ENCODE results near the gene MCTP2. TPM values are rescaled to one million over a fixed set of nuclear protein-coding genes. Genes with fewer than 3 reads are reported as not detected.
A peak's percentile ranks its signal among the peaks of the same experiment; 100 is the strongest.

The MCTP2 gene
- total RNA-seq, 1 donor from 2014 or later: 0.35 TPM

DNA sequence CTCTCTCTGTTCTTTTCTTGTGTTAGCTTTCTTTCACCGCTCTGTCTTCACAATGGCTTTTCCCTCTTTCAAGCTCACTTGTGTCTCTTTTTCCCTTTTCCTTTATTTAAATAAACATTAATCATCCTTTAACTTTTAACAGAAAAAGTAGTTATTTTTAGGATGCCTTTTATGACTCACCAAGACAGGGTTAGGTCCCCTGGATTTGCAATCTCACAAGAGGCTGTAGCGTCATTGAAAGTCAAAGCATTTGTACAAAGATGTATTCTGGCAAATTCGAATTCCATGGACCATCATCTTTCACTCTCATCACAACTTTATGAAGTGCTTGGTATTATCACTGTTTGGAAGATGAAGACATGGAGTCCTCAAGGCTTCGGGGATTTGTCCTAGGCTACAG lies 34.8 kb upstream of the MCTP2 start:
- Mint-ChIP-seq H3K27ac (ENCODE audit: unreplicated experiment) (peak overlapping the region; percentile 15), H3K4me1 (no peaks in the 10 kb centered on the region), H3K36me3 (ENCODE audit: low read depth) (no peaks in the 10 kb centered on the region), H3K4me3 (no peak overlapping the region), H3K27me3 (ENCODE audit: low read depth) (no peaks in the 10 kb centered on the region), H3K9me3 (no peaks in the 10 kb centered on the region)
- no peak for TF ChIP-seq CTCF (conservative IDR thresholded peaks at IDR 0.05)
- no peak for DNase-seq (ENCODE audit: low read depth, low spot score)

DNA sequence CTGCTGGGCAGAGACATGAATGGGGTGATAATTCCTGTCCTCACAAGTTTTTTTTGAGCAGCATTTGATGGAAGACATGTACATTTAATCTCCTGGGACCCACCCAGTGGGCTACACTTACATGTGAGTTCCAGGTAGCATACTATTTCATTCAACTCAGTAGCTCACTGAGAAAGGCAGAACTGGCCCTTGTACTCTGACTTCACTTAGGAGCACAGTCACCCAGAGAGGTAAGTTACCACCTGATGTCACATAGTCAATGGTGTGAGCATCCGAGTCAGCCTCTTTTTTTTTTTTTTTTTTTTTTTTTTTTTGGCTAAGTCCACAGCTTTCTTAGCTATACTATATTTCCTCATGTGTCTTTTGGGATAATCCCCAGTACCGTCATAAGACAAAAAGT lies 32.7 kb upstream of the MCTP2 start:
- Mint-ChIP-seq H3K4me1 (no peaks in the 10 kb centered on the region), H3K27ac (ENCODE audit: unreplicated experiment) (no peak overlapping the region), H3K9me3 (no peaks in the 10 kb centered on the region), H3K36me3 (ENCODE audit: low read depth) (no peaks in the 10 kb centered on the region), H3K4me3 (no peak overlapping the region), H3K27me3 (ENCODE audit: low read depth) (no peaks in the 10 kb centered on the region)
- no peak for TF ChIP-seq CTCF (conservative IDR thresholded peaks at IDR 0.05)
- no peak for DNase-seq (ENCODE audit: low read depth, low spot score)

GRCh38 chr15:94199725-94200124 lies 31.6 kb upstream of the MCTP2 start:
- Mint-ChIP-seq H3K4me3 (no peak overlapping the region), H3K36me3 (ENCODE audit: low read depth) (no peaks in the 10 kb centered on the region), H3K27me3 (ENCODE audit: low read depth) (no peaks in the 10 kb centered on the region), H3K27ac (ENCODE audit: unreplicated experiment) (no peak overlapping the region), H3K4me1 (no peaks in the 10 kb centered on the region), H3K9me3 (no peaks in the 10 kb centered on the region)
- DNase-seq (ENCODE audit: low read depth, low spot score): no peak
- no peak for TF ChIP-seq CTCF (conservative IDR thresholded peaks at IDR 0.05)

GRCh38 chr15:94203306-94203705 lies 28.1 kb upstream of the MCTP2 start:
- no peak for TF ChIP-seq CTCF (conservative IDR thresholded peaks at IDR 0.05)
- Mint-ChIP-seq H3K27me3 (ENCODE audit: low read depth) (no peaks in the 10 kb centered on the region), H3K4me3 (no peak overlapping the region), H3K4me1 (no peaks in the 10 kb centered on the region), H3K9me3 (no peaks in the 10 kb centered on the region), H3K27ac (ENCODE audit: unreplicated experiment) (no peak overlapping the region), H3K36me3 (ENCODE audit: low read depth) (no peaks in the 10 kb centered on the region)
- DNase-seq (ENCODE audit: low read depth, low spot score): no peak

- no peak overlapping the region for H3K4me3 Mint-ChIP-seq
Observed at GRCh38 chr15:94205366-94205765, 26.0 kb upstream of the MCTP2 start.

More at GRCh38 chr15:94205366-94205765, 26.0 kb upstream of the MCTP2 start:
- TF ChIP-seq CTCF (conservative IDR thresholded peaks at IDR 0.05): no peak
- no peaks in the 10 kb centered on the region for H3K4me1 Mint-ChIP-seq
- no peak for DNase-seq (ENCODE audit: low read depth, low spot score)
- H3K9me3 Mint-ChIP-seq: no peaks in the 10 kb centered on the region
- no peaks in the 10 kb centered on the region for H3K36me3 Mint-ChIP-seq (ENCODE audit: low read depth)
- no peak overlapping the region for H3K27ac Mint-ChIP-seq (ENCODE audit: unreplicated experiment)
- H3K27me3 Mint-ChIP-seq (ENCODE audit: low read depth): no peaks in the 10 kb centered on the region

All from neural crest cell (in vitro differentiated cells).